Activated CD8-positive, alpha-beta memory T cell treated with anti-CD3 and anti-CD28 coated beads, Interleukin-2, amount 50 U/mL, for 48 hours (primary cell): ENCODE measurements around the gene SPAG17.

Experiments used
- DNase-seq: peaks from one replicate; pipeline ENCODE4 v3.0.0-alpha.2; 2020

Gene SPAG17

GRCh38 chr1:118117521-118117920, 67.5 kb downstream of the SPAG17 start:
- DNase-seq, result no peak

- no peak for DNase-seq
Observed at GRCh38 chr1:118116909-118117308, 68.1 kb downstream of the SPAG17 start.

DNA sequence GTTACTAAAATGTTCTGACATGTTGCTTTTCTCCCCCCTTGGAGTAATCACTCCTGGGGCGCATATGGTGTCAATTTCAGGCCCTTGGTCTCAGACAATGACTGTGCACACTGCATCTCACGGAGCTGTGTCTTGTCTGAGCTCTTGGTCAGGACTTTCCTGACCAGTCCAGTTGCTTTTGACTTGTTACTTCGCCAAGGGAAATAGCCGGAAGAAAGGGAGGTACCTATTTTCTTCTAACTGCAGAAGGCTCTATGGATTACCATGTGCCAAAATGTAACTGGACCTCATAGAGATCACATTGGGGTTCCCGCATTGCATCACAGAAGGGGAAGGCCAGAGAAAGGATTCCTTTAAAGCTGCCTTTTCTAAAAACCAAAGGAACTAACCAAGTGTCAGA, 68.6 kb downstream of the SPAG17 start:
- no peak for DNase-seq

DNA sequence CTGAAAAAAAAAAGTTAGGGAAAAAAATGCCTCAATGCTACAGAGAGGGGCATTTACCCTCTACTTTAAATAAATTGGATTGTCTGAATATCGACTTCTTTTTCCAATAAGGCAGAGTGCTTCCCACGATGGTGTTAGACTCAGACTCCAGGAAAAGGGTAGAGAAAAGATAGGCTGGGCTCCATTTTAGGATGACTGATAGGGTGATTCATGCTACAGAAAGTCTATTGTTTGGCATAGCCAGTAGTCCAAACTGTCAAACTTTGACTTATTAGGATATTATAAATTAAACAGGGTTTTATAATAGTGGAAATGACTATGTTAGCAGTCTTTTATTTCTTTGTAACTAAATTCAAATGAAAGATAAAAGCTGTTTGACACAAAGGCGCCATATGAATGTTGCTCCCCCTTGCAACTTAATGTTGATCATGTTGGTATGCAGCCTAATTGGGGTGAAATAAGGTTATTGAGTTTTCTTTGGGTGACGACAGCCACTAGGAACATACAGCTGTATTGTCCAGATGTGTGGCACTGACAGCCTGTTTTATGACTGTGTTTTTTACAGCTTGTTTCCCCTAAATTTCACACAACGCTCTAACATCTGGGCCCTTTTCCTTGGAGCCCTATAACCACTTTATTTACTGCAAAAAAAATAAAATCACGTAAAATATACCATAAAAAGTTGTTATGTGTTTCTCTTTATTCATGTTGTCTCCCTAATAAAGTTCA, 69.3 kb downstream of the SPAG17 start:
- DNase-seq, result no peak

GRCh38 chr1:118113261-118113660, 71.8 kb downstream of the SPAG17 start:
- no peak for DNase-seq

DNA sequence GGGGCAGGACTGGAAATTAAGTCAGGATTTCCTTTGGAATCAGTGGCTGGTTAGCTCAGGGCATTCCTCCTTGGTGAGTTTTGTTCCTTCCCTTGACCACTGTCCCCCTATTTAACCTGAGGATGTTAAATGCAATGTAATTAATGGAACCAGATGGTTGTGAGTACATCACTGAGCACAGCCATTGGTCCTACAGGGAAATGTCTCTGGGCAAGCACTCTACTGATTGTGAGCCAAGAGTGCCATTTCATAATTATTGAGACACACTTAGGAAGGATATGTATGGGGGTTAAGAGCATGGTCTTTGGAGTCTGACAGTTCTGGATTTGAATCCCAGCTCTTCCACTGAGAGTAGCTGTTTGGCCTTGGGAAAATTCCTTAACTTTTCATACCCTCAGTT, 74.4 kb downstream of the SPAG17 start:
- DNase-seq, result no peak

DNA sequence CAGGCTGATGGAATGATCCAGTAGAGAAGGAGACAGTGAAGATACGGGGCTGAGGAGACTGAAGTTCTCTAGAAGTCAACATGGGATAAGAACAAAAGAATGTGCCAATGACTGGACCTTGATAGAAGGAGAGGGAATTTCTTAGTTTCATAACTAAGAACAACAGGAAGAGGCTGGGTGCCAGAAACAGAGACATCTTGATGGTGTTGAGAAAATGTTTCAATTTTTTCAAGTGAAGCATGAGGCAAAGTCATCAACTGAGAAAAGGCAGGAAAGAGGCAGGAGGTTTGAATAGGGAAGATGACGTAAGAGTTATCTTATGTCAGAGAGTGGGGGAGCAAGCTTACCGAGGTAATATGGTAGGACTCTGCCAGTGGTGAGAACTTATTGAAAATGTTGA, 80.1 kb downstream of the SPAG17 start:
- no peak for DNase-seq

DNA sequence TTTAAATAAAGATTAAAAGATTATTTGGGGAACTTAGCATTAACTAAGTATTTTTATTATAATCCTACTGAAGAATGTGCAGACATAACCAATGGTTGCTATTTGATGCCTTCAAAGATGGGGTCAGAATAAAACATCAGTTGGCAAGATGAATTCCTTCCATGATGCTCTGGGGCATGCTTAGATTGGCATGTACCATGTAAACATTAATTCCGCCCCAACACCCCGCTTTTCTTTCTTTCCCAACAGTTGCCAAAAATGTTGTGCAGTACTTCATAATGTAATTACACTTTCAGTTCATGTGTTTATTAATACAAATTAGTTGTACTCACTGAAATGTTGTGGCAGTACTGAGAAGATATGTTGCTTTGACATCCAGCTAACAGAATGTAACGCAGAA, 82.6 kb downstream of the SPAG17 start:
- DNase-seq, result no peak

GRCh38 chr1:118101999-118102398, 83.0 kb downstream of the SPAG17 start:
- no peak for DNase-seq

DNA sequence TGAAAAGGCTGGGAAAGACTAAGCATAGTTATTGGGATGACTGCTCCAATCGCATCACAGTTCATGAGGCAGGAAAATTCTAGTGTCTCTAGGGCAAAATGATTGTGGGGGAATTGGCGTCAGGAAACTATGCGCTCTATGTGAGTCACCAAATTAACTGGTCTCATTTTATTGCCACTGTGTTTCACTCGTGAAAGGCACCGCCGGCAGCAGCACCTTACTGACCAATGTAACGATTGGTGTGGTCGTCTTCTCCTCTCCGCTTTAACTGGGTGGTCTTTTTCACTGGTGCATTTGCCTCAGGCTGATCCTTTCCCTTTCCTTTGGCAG, 83.5 kb downstream of the SPAG17 start:
- no peak for DNase-seq

GRCh38 chr1:118100686-118101514, 84.1 kb downstream of the SPAG17 start:
- DNase-seq, result no peak

DNA sequence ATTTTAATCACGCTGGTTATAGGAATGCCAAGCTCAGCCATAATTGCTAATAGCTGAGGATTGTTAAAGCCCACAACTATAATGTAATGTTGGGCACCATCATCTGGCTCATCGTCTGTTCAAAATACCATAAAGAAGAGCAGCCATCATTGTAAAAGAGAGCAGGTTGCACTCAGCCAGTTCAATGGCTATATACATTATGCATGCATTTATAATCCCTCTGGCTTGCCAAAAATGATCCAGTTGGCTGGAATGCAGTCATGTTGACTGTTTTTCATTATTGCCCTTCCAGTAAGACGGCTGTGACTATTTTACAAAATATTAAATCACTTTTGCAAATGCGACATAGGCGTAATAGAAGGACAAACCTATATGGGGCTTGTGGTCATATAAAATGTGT, 85.3 kb downstream of the SPAG17 start:
- no peak for DNase-seq

DNA sequence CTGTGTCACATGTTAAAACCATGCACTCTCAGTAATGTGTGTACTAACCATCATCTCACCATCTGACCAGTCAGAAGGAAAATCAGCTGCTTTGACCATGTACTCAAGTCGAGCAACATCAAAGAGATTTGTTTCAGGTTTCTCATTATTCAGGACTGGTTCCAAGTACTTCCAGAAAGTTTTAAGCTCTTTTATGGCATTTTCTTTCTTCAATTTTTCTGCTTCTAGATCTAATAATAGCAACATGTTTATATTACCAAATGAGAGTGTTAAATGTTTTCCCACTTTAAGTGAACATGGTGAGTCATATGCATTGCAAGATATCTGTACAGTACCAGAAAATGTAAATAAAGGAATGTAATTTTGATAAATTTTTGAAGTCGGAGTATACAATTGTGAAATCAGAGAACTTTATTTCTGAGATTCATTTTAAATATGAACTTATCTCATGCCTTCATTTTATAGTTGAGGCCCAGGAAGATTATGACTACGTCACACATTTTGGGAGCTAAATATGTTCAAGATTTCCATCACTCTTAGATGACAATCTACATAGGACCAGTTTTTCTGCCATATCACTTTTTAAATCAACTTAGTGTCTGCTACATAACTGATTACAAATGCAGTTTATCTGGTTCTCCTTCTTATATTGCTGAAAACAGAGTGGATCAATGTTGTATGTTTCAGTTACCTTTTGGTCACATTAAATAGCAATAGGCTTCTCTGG, 87.2 kb downstream of the SPAG17 start:
- DNase-seq, result no peak

- no peak for DNase-seq
Observed at GRCh38 chr1:118093017-118093416, 92.0 kb downstream of the SPAG17 start.

- DNase-seq, result no peak
Observed at GRCh38 chr1:118090130-118090529, 94.9 kb downstream of the SPAG17 start.

DNA sequence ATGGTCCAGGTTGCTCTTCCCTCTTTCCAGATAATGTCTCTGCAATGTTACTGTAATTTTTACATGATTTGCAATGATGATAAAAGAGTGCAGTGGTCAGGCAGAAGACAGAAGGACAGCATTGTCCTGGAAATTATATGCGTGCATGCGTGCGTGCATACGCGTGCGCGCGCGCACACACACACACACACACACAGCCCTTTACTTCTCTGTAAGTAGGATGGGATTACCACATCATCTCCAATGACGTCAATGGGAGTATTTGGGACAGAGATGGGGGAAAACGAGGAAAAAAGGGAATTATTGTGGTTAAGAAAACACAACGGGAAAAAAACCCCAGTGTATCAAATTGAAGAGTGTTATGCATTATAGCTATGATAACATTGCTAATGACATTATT, 99.7 kb downstream of the SPAG17 start:
- no peak for DNase-seq

DNA sequence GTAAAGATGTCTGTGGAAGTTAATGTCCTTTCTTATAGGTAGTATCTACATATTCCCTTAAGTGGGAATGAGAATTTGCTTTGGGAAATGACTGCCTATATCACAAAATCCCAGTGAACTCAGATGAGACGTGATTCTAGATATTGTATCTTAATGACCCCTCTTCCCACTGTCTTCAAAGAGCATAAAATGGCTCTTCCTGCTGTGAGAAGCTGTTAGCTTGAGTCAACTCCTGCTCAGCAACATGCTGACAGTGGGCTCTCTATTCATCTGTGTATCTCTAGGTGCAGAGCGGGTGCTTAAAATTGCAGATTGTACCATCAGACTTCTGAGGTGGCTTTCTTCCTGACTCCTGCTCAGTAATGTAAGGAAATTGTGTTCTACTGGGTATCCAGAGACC, 100.6 kb downstream of the SPAG17 start:
- DNase-seq, result no peak

DNA sequence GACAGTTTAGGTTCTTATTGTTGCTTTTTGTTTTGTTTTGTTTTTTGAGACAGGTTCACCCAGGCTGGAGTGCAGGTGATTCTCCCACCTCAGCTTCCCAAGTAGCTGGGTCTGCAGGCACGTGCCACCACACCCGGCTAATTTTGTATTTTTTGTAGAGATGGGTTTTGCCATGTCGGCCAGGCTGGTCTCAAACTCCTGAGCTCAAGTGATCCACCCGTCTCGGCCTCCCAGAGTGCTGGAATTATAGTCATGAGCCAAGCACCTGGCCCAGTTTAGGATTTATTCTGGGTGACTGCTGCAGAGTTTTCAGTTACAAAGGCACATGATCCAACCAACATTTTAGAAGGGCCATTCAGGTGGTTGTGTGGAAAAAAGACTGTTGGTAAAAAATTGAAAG, 102.0 kb downstream of the SPAG17 start:
- no peak for DNase-seq

DNA sequence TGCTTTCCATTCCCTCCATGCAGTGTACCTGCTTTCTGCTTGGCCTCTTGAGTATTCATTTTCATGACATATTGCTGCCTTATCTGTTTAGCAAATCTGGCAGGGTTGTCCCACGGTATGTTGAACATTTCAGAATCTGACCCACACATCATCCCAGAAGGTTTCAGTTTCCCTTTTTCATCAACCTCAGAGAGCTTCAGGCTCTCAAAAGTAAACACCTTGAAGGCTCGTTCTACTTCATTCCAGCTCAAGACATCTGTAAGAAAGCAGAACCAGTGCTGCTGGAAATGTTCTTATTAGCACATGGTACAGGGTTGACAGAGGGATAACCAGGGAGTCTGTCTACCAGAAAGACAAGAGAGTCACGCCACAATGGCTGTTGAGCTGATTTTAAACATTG, 103.6 kb downstream of the SPAG17 start:
- DNase-seq, result no peak

GRCh38 chr1:118077331-118078045, 107.5 kb downstream of the SPAG17 start:
- no peak for DNase-seq

DNA sequence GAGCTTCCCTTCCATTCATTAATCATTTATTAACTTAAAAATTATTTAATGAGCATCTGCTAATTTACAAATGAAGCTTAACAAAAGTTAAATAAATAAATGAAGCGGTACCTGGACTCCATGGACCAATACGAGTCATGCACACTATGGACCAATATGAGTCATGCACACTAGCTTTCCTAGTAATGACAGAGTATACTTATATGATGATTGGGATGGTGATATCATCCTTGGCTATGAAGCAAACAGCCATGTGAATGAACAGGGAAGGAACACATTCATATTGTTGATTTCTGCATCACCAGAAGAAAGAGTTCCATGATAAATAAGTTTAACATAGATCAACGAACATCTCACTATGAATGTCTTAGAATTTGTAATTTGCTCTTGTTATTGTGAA, 109.9 kb downstream of the SPAG17 start:
- DNase-seq, result no peak

GRCh38 chr1:118073648-118074435, 111.2 kb downstream of the SPAG17 start:
- no peak for DNase-seq
